ENCODE measurements around the gene RBM14.

GRCh38 chr11:66600631-66601233 lies 15.7 kb upstream of the RBM14 start:
- TF ChIP-seq CTCF (IDR thresholded peaks at IDR 0.05) (no peak), POLR2AphosphoS5 (IDR thresholded peaks at IDR 0.05) (no peak), POLR2A (IDR thresholded peaks at IDR 0.05) (no peak)

Data from transverse colon (tissue), 4 donors.